Mesothelial cell of epicardium (in vitro differentiated cells): ENCODE results near the gene PROSER1. TPM values are rescaled to one million over a fixed set of nuclear protein-coding genes. Genes with fewer than 3 reads are reported as not detected.

Experiments used
- DNase-seq, 2 experiments: peaks; one replicate each; pipeline ENCODE4 v3.0.0; 2021; ENCODE audit warnings: low spot score in 2 of 2; ENCODE audit not compliant: unreplicated experiment in 2 of 2
- H3K27ac Mint-ChIP-seq: 2 replicates; pipeline ENCODE4 v1.8.0; 2021; ENCODE audit warnings: mixed read lengths
- H3K27me3 Mint-ChIP-seq: 2 replicates; pipeline ENCODE4 v1.8.0; 2021; ENCODE audit warnings: low read depth, mixed read lengths
- H3K36me3 Mint-ChIP-seq: 2 replicates; pipeline ENCODE4 v1.8.0; 2021; ENCODE audit warnings: mixed read lengths
- H3K4me1 Mint-ChIP-seq: 2 replicates; pipeline ENCODE4 v1.8.0; 2021; ENCODE audit warnings: mixed read lengths
- H3K4me3 Mint-ChIP-seq: 2 replicates; pipeline ENCODE4 v1.8.0; 2021; ENCODE audit warnings: mild to moderate bottlenecking, moderate library complexity, mixed read lengths
- H3K9me3 Mint-ChIP-seq: 2 replicates; pipeline ENCODE4 v1.8.0; 2021; ENCODE audit warnings: mixed read lengths
- CTCF ChIP-seq: fragments of 200-600 bp; sonication (generic); IDR thresholded peaks from one replicate; pipeline ENCODE4 v1.5.0; 2021; ENCODE audit warnings: antibody characterized with exemption; ENCODE audit not compliant: unreplicated experiment
- total RNA-seq: library from RNA; stranded (reverse); gene quantifications from 3 replicates; pipeline ENCODE4 v1.2.1, GENCODE V29; 2021

The PROSER1 gene
- total RNA-seq, 1 donor from 2014 or later, result 58.8 TPM

GRCh38 chr13:39047560-39047959 is 9.7 kb upstream of the PROSER1 start:
- H3K27me3 Mint-ChIP-seq, result no peaks in the 10 kb centered on the region

DNA sequence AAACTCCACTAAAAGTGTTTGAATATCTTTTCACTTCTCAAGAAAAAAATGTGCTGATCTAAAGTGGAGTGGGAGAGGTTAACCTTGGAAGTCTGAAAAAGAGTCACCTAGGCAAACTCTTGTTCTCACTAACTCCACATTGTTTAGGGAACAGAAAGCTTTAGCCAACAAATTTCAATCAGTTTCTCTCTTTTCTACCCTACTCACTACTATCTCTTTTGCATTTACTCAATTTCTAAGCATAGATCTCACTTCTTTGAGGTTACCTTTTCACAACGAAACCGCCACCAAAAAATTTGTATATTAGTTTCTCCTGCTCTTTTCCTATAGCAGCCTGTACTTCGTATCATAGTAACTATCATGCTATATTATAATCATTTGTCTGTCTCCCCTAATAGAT is 6.6 kb upstream of the PROSER1 start:
- Mint-ChIP-seq H3K27me3 (no peaks in the 10 kb centered on the region), H3K9me3 (no peaks in the 10 kb centered on the region), H3K4me1 (peaks cover 33% of the 10 kb centered on the region), H3K27ac (no peak overlapping the region), H3K36me3 (peaks cover 10% of the 10 kb centered on the region), H3K4me3 (no peak overlapping the region)
- DNase-seq, result no peak
- no peak for TF ChIP-seq CTCF

More at GRCh38 chr13:39047560-39047959, 9.7 kb upstream of the PROSER1 start:
- Mint-ChIP-seq H3K4me1 (peaks cover 22% of the 10 kb centered on the region), H3K36me3 (peaks cover 9% of the 10 kb centered on the region), H3K9me3 (no peaks in the 10 kb centered on the region), H3K4me3 (no peak overlapping the region), H3K27ac (peak overlapping the region; percentile 62)
- no peak for DNase-seq
- no peak for TF ChIP-seq CTCF

- peaks cover 10% of the 10 kb centered on the region for H3K36me3 Mint-ChIP-seq
- no peak for TF ChIP-seq CTCF
- H3K4me3 Mint-ChIP-seq, result peak overlapping the region; percentile 20
- H3K27ac Mint-ChIP-seq, result no peak overlapping the region
- DNase-seq, result no peak
- no peaks in the 10 kb centered on the region for H3K27me3 Mint-ChIP-seq
- no peaks in the 10 kb centered on the region for H3K9me3 Mint-ChIP-seq
- peaks cover 37% of the 10 kb centered on the region for H3K4me1 Mint-ChIP-seq
Measured at GRCh38 chr13:39040206-39040605, 2.3 kb upstream of the PROSER1 start.

GRCh38 chr13:39039041-39039440 is 1.2 kb upstream of the PROSER1 start:
- peaks cover 3% of the 10 kb centered on the region for H3K36me3 Mint-ChIP-seq
- no peaks in the 10 kb centered on the region for H3K27me3 Mint-ChIP-seq
- H3K27ac Mint-ChIP-seq, result peak overlapping the region; percentile 98
- peaks cover 47% of the 10 kb centered on the region for H3K4me1 Mint-ChIP-seq
- no peaks in the 10 kb centered on the region for H3K9me3 Mint-ChIP-seq
- H3K4me3 Mint-ChIP-seq, result peak overlapping the region; percentile 97
- TF ChIP-seq CTCF, result no peak
- no peak for DNase-seq

DNA sequence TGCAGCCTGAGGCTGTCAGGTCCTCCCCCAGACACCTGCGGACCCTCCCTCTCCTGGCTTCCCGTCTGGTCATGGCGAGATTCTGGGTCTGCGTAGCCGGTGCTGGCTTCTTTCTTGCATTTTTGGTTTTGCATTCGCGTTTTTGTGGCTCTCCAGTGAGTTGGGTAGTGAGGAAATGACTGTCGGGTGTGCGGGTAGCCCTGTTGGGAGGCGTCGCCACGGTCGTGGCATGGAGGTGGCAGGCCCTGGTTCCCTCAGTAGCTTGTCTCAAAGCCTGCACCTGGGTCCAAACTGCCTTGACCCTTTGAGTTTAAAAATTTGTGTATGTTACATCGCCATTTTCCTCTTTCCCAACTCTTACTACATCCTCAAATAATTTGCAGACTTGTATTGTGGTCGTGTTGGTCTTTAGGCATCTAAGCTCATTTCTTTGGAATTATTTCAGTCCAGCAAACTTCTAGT is 711 bp upstream of the PROSER1 start:
- H3K4me3 Mint-ChIP-seq, result peak overlapping the region; percentile 97
- DNase-seq, result no peak
- no peak for TF ChIP-seq CTCF
- H3K36me3 Mint-ChIP-seq, result peaks cover 3% of the 10 kb centered on the region
- H3K27me3 Mint-ChIP-seq, result no peaks in the 10 kb centered on the region
- no peaks in the 10 kb centered on the region for H3K9me3 Mint-ChIP-seq
- H3K27ac Mint-ChIP-seq, result peak overlapping the region; percentile 98
- H3K4me1 Mint-ChIP-seq, result peaks cover 52% of the 10 kb centered on the region

- TF ChIP-seq CTCF, result no peak
- H3K9me3 Mint-ChIP-seq, result no peaks in the 10 kb centered on the region
- no peaks in the 10 kb centered on the region for H3K36me3 Mint-ChIP-seq
- H3K4me3 Mint-ChIP-seq, result peak overlapping the region; percentile 97
- H3K27ac Mint-ChIP-seq, result peak overlapping the region; percentile 98
- no peak for DNase-seq
- no peaks in the 10 kb centered on the region for H3K27me3 Mint-ChIP-seq
- peaks cover 52% of the 10 kb centered on the region for H3K4me1 Mint-ChIP-seq
Measured at GRCh38 chr13:39037410-39037879, 444 bp downstream of the PROSER1 start.
